ENCODE data around the gene CALCOCO1.

DNA sequence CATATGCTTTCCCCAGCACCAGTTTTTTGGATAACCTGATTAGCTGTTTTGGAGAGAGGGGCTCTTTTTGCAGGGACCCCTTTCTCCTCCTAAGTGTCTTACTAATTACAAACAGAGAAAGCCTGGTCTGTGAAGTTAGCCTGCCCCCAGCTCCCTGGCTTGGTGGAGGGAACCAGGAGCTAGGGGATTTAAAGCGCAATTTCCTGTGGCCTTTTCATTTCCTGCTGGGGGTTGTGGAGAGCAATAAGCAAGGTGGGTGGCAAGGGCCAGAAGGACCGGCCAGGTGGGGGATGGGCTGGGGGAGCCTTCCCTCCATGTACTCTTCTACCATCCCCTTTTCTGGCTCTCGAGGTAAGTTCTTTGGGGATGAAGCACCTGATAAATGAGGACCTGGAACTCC lies 28.6 kb upstream of the CALCOCO1 start:
- TF ChIP-seq, protein P1, sequence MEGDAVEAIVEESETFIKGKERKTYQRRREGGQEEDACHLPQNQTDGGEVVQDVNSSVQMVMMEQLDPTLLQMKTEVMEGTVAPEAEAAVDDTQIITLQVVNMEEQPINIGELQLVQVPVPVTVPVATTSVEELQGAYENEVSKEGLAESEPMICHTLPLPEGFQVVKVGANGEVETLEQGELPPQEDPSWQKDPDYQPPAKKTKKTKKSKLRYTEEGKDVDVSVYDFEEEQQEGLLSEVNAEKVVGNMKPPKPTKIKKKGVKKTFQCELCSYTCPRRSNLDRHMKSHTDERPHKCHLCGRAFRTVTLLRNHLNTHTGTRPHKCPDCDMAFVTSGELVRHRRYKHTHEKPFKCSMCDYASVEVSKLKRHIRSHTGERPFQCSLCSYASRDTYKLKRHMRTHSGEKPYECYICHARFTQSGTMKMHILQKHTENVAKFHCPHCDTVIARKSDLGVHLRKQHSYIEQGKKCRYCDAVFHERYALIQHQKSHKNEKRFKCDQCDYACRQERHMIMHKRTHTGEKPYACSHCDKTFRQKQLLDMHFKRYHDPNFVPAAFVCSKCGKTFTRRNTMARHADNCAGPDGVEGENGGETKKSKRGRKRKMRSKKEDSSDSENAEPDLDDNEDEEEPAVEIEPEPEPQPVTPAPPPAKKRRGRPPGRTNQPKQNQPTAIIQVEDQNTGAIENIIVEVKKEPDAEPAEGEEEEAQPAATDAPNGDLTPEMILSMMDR (conservative IDR thresholded peaks at IDR 0.05; ENCODE audit: low read length) = peak; percentile 27; the same call in 1 of the 2 replicates
- no peak for TF ChIP-seq EZH2phosphoT487 (IDR thresholded peaks at IDR 0.05; ENCODE audit: borderline replicate concordance)
